ENCODE data around the gene ARRB1. TPM values are rescaled to one million over a fixed set of nuclear protein-coding genes. Genes with fewer than 3 reads are reported as not detected.

Gene ARRB1
- total RNA-seq, 4 donors from 2014 or later, result 41.1 to 102 (median 76.7) TPM

- Histone ChIP-seq H3K9me3 (no peaks in the 10 kb centered on the region), H3K36me3 (peaks cover 0 to 2% (median 0%) of the 10 kb centered on the region in 4 donors), H3K4me3 (no peak overlapping the region), H3K27ac (replicated peaks in 1 of 4) (peak overlapping the region; percentile 66 to 77 (median 68)), H3K27me3 (no peaks in the 10 kb centered on the region), H3K4me1 (peaks cover 34 to 56% (median 49%) of the 10 kb centered on the region in 4 donors)
- 30% methylated on average over 16 of the region's 16 CpGs for WGBS
- intact Hi-C loops (cut with DNase I), result no loop called here
- no peak for TF ChIP-seq EP300 (IDR thresholded peaks at IDR 0.05)
- TF ChIP-seq, protein P1, sequence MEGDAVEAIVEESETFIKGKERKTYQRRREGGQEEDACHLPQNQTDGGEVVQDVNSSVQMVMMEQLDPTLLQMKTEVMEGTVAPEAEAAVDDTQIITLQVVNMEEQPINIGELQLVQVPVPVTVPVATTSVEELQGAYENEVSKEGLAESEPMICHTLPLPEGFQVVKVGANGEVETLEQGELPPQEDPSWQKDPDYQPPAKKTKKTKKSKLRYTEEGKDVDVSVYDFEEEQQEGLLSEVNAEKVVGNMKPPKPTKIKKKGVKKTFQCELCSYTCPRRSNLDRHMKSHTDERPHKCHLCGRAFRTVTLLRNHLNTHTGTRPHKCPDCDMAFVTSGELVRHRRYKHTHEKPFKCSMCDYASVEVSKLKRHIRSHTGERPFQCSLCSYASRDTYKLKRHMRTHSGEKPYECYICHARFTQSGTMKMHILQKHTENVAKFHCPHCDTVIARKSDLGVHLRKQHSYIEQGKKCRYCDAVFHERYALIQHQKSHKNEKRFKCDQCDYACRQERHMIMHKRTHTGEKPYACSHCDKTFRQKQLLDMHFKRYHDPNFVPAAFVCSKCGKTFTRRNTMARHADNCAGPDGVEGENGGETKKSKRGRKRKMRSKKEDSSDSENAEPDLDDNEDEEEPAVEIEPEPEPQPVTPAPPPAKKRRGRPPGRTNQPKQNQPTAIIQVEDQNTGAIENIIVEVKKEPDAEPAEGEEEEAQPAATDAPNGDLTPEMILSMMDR (IDR thresholded peaks at IDR 0.05), result no peak
- no peak for DNase-seq (ENCODE audit: extremely low spot score)
Observed at GRCh38 chr11:75301601-75302345, 49.7 kb downstream of the ARRB1 start.

- Histone ChIP-seq H3K9me3 (no peaks in the 10 kb centered on the region), H3K4me1 (peaks cover 28 to 50% (median 43%) of the 10 kb centered on the region in 4 donors), H3K4me3 (no peak overlapping the region), H3K36me3 (peaks cover 0 to 2% (median 0%) of the 10 kb centered on the region in 4 donors), H3K27me3 (no peaks in the 10 kb centered on the region), H3K27ac (replicated peaks in 1 of 4) (peak overlapping the region; percentile 66 to 77 (median 68))
- DNase-seq (ENCODE audit: extremely low spot score), result no peak
- TF ChIP-seq POLR2AphosphoS5 (IDR thresholded peaks at IDR 0.05) (no peak), EP300 (IDR thresholded peaks at IDR 0.05) (no peak), POLR2A (IDR thresholded peaks at IDR 0.05; ENCODE audit: low read depth) (no peak)
- WGBS, result 78% methylated on average over 5 of the region's 5 CpGs
- intact Hi-C loops (cut with DNase I), result no loop called here
Observed at GRCh38 chr11:75301131-75301530, 50.3 kb downstream of the ARRB1 start.

- Histone ChIP-seq H3K4me3 (no peak overlapping the region), H3K4me1 (peaks cover 20 to 33% (median 29%) of the 10 kb centered on the region in 4 donors), H3K9me3 (no peaks in the 10 kb centered on the region), H3K36me3 (peaks cover 0 to 13% (median 7%) of the 10 kb centered on the region in 4 donors), H3K27me3 (no peaks in the 10 kb centered on the region), H3K27ac (replicated peaks in 1 of 4) (no peak overlapping the region)
- no peak for TF ChIP-seq POLR2A (IDR thresholded peaks at IDR 0.05; ENCODE audit: low read depth)
- TF ChIP-seq, protein P1 (IDR thresholded peaks at IDR 0.05), result no peak
- no peak for TF ChIP-seq EP300 (IDR thresholded peaks at IDR 0.05)
- TF ChIP-seq POLR2AphosphoS5 (IDR thresholded peaks at IDR 0.05), result no peak
- intact Hi-C loops (cut with DNase I), result no loop called here
- DNase-seq (ENCODE audit: extremely low spot score), result no peak
Observed at GRCh38 chr11:75298976-75299260, 52.5 kb downstream of the ARRB1 start.

GRCh38 chr11:75298191-75298975 is 53.1 kb downstream of the ARRB1 start:
- Histone ChIP-seq H3K27me3 (no peaks in the 10 kb centered on the region), H3K4me1 (peaks cover 24 to 34% (median 30%) of the 10 kb centered on the region in 4 donors), H3K36me3 (peaks cover 0 to 13% (median 9%) of the 10 kb centered on the region in 4 donors), H3K9me3 (no peaks in the 10 kb centered on the region), H3K4me3 (no peak overlapping the region), H3K27ac (replicated peaks in 1 of 4) (no peak overlapping the region)
- no peak for TF ChIP-seq EP300 (IDR thresholded peaks at IDR 0.05)
- TF ChIP-seq, protein P1 (IDR thresholded peaks at IDR 0.05), result no peak
- TF ChIP-seq POLR2A (IDR thresholded peaks at IDR 0.05; ENCODE audit: low read depth), result no peak
- no peak for TF ChIP-seq POLR2AphosphoS5 (IDR thresholded peaks at IDR 0.05)
- DNase-seq (ENCODE audit: extremely low spot score), result no peak
- intact Hi-C loops (cut with DNase I), result no loop called here
- WGBS, result 87% methylated on average over 4 of the region's 4 CpGs

DNA sequence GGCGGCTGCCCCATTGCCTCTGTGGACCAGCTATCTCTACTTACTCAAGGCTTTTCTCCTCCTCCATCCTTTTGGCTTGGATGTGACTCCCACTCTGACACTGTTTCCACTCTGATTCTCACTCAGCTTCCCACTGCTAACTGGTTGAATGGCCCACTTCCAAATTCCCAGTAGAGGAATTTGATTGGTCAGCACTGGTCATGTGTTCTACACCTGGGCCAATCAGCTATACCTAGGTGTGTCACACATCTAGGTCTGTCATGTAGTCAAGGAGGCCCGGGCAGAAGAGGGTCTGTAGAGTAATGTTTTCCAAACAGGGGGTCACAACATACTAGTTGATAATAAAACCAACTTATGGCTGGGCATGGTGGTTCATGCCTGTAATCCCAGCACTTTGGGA is 57.6 kb downstream of the ARRB1 start:
- intact Hi-C loops (cut with DNase I), result no loop called here
- 100% methylated on average over 2 of the region's 2 CpGs for WGBS
- TF ChIP-seq POLR2A (IDR thresholded peaks at IDR 0.05; ENCODE audit: low read depth) (no peak), POLR2AphosphoS5 (IDR thresholded peaks at IDR 0.05) (no peak), EP300 (IDR thresholded peaks at IDR 0.05) (no peak)
- TF ChIP-seq, protein P1 (IDR thresholded peaks at IDR 0.05), result no peak
- no peaks in the 10 kb centered on the region for H3K27me3 ChIP-seq
- no peak overlapping the region for H3K4me3 ChIP-seq
- H3K4me1 ChIP-seq, result peaks cover 13 to 45% (median 39%) of the 10 kb centered on the region in 4 donors
- no peak overlapping the region for H3K27ac ChIP-seq (replicated peaks in 1 of 4)
- H3K9me3 ChIP-seq, result no peaks in the 10 kb centered on the region
- peaks cover 3 to 30% (median 21%) of the 10 kb centered on the region in 4 donors for H3K36me3 ChIP-seq
- DNase-seq (ENCODE audit: extremely low spot score), result no peak
